ENCODE results near the gene DAP3. TPM values are rescaled to one million over a fixed set of nuclear protein-coding genes. Genes with fewer than 3 reads are reported as not detected.

DAP3 gene
- polyA plus RNA-seq, 2 of the 4 experiments (the other 2 are of a cell fraction) = 96.3 to 171 TPM

DNA sequence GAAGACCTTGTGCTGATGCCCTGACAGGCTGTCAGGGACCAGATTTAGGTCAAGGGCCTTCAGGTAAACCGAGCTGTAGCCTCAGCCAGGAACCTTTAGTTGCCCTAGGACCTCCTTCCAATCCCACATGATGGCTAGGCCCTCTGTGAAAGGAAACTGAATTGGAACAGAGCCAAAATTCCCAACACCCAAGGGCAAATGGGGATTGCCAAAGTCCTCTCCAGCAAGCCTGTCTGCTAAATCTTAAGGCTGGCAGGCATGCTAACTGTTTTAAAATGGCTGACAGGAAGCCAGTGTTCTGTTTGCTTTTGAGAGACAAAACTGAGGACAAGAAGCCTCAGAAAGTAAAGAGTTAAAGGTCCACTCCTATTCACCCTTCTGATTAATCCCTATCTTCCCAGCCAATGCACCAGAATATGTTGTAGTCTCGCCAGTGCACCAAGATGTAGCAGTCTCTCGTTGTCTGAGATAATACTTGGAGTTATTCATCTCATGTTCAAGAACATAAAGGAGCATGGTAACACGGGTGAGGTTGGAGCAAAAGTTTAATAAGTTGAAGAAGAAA is 43.8 kb upstream of the DAP3 start:
- ATAC-seq (no peak), DNase-seq (ENCODE audit: low read depth in 1 of 2, low spot score in 1 of 2) (no peak), FAIRE-seq (no peak)
- Histone ChIP-seq H3K9me3 (peaks cover 7% of the 10 kb centered on the region; the same call in 1 of the 3 replicates), H3K4me3 (no peak overlapping the region), H3K4me1 (peaks cover 60% of the 10 kb centered on the region), H3K27ac (peak overlapping the region; percentile 9 to 92; a peak in 4 of 6 replicates), H3K4me2 (peak overlapping the region; percentile 76; the same call in 2 of the 3 replicates)
- TF ChIP-seq, protein P1, sequence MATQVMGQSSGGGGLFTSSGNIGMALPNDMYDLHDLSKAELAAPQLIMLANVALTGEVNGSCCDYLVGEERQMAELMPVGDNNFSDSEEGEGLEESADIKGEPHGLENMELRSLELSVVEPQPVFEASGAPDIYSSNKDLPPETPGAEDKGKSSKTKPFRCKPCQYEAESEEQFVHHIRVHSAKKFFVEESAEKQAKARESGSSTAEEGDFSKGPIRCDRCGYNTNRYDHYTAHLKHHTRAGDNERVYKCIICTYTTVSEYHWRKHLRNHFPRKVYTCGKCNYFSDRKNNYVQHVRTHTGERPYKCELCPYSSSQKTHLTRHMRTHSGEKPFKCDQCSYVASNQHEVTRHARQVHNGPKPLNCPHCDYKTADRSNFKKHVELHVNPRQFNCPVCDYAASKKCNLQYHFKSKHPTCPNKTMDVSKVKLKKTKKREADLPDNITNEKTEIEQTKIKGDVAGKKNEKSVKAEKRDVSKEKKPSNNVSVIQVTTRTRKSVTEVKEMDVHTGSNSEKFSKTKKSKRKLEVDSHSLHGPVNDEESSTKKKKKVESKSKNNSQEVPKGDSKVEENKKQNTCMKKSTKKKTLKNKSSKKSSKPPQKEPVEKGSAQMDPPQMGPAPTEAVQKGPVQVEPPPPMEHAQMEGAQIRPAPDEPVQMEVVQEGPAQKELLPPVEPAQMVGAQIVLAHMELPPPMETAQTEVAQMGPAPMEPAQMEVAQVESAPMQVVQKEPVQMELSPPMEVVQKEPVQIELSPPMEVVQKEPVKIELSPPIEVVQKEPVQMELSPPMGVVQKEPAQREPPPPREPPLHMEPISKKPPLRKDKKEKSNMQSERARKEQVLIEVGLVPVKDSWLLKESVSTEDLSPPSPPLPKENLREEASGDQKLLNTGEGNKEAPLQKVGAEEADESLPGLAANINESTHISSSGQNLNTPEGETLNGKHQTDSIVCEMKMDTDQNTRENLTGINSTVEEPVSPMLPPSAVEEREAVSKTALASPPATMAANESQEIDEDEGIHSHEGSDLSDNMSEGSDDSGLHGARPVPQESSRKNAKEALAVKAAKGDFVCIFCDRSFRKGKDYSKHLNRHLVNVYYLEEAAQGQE (IDR thresholded peaks at IDR 0.05) = no peak
- TF ChIP-seq RFX5 (IDR thresholded peaks at IDR 0.05) (no peak), TP53 (CRISPR knock-in tag; IDR thresholded peaks at IDR 0.05) (no peak), CHD2 (IDR thresholded peaks at IDR 0.05; ENCODE audit: low read length, partially characterized antibody) (no peak), MYC (IDR thresholded peaks at IDR 0.05; ENCODE audit: borderline replicate concordance, low read length) (no peak), JUNB (IDR thresholded peaks at IDR 0.05) (no peak), EP300 (IDR thresholded peaks at IDR 0.05) (no peak), SREBF2 (IDR thresholded peaks at IDR 0.05) (no peak), BHLHE40 (IDR thresholded peaks at IDR 0.05; ENCODE audit: low read depth, low read length) (no peak), FOSB (CRISPR knock-in tag; IDR thresholded peaks at IDR 0.05) (no peak), CBX8 (IDR thresholded peaks at IDR 0.05) (no peak), HOXB5 (CRISPR knock-in tag; IDR thresholded peaks at IDR 0.05) (no peak), POLR2AphosphoS2 (conservative IDR thresholded peaks at IDR 0.05; ENCODE audit: low read length) (no peak)
- TF ChIP-seq, protein P2, sequence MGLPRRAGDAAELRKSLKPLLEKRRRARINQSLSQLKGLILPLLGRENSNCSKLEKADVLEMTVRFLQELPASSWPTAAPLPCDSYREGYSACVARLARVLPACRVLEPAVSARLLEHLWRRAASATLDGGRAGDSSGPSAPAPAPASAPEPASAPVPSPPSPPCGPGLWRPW (IDR thresholded peaks at IDR 0.05) = no peak
- TF ChIP-seq, protein P3, sequence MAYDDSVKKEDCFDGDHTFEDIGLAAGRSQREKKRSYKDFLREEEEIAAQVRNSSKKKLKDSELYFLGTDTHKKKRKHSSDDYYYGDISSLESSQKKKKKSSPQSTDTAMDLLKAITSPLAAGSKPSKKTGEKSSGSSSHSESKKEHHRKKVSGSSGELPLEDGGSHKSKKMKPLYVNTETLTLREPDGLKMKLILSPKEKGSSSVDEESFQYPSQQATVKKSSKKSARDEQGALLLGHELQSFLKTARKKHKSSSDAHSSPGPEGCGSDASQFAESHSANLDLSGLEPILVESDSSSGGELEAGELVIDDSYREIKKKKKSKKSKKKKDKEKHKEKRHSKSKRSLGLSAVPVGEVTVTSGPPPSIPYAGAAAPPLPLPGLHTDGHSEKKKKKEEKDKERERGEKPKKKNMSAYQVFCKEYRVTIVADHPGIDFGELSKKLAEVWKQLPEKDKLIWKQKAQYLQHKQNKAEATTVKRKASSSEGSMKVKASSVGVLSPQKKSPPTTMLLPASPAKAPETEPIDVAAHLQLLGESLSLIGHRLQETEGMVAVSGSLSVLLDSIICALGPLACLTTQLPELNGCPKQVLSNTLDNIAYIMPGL (CRISPR knock-in tag; IDR thresholded peaks at IDR 0.05; ENCODE audit: borderline replicate concordance) = no peak
- TF ChIP-seq, protein P4, sequence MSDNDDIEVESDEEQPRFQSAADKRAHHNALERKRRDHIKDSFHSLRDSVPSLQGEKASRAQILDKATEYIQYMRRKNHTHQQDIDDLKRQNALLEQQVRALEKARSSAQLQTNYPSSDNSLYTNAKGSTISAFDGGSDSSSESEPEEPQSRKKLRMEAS (IDR thresholded peaks at IDR 0.05) = no peak
- TF ChIP-seq, protein P5, sequence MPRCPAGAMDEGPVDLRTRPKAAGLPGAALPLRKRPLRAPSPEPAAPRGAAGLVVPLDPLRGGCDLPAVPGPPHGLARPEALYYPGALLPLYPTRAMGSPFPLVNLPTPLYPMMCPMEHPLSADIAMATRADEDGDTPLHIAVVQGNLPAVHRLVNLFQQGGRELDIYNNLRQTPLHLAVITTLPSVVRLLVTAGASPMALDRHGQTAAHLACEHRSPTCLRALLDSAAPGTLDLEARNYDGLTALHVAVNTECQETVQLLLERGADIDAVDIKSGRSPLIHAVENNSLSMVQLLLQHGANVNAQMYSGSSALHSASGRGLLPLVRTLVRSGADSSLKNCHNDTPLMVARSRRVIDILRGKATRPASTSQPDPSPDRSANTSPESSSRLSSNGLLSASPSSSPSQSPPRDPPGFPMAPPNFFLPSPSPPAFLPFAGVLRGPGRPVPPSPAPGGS (IDR thresholded peaks at IDR 0.05) = no peak
- WGBS (ENCODE audit: missing lambda C conversion rate) = 74% methylated on average over 4 of the region's 4 CpGs
- CTCF ChIA-PET = interaction anchor here (1.2 to 4.9 kb wide), 2 partner anchors 52 to 394 kb away, joined by 5 to 29 read pairs; no protein-coding TSS in a partner anchor
- POLR2A ChIA-PET = no interaction called here

DNA sequence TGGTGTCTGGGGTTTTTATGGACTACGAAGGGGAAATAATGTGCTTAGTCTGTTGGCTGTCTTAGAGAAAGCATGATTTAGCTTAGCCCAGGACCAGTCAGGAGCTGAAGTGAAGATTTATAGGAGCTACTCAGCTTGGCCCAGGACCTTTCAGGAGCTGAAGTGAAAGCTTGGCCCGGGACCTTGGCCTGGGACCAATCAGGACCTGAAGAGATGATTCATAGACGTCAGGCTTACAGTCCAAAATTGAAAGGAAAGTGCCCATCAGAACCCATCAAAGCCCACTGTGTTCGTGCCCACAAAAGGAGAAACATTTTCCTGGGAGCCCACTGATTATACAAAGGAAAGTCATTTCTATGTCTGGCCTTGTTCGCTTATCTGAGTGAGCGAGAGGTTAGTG is 43.2 kb upstream of the DAP3 start:
- ATAC-seq (no peak), DNase-seq (ENCODE audit: low read depth in 1 of 2, low spot score in 1 of 2) (no peak), FAIRE-seq (no peak)
- no peak overlapping the region for H3K4me3 ChIP-seq
- H3K4me1 ChIP-seq = peaks cover 66% of the 10 kb centered on the region
- ChIA-PET CTCF (interaction anchor here (1.2 to 4.9 kb wide), 3 partner anchors 53 to 438 kb away, joined by 5 to 29 read pairs (median 10); partner anchors contain the start of gene THBS3), POLR2A (no interaction called here)
- TF ChIP-seq, protein P5 (IDR thresholded peaks at IDR 0.05) = no peak
- no peak for TF ChIP-seq ZSCAN20 (CRISPR knock-in tag; IDR thresholded peaks at IDR 0.05)
- TF ChIP-seq HEYL (CRISPR knock-in tag; IDR thresholded peaks at IDR 0.05) = no peak
- no peak for TF ChIP-seq CBX8 (IDR thresholded peaks at IDR 0.05)
- no peak for TF ChIP-seq RCOR1 (IDR thresholded peaks at IDR 0.05; ENCODE audit: low read depth, low read length)
- no peak for TF ChIP-seq NPAS2 (CRISPR knock-in tag; IDR thresholded peaks at IDR 0.05; ENCODE audit: borderline replicate concordance)
- TF ChIP-seq, protein P2 (IDR thresholded peaks at IDR 0.05) = no peak
- TF ChIP-seq, protein P6, sequence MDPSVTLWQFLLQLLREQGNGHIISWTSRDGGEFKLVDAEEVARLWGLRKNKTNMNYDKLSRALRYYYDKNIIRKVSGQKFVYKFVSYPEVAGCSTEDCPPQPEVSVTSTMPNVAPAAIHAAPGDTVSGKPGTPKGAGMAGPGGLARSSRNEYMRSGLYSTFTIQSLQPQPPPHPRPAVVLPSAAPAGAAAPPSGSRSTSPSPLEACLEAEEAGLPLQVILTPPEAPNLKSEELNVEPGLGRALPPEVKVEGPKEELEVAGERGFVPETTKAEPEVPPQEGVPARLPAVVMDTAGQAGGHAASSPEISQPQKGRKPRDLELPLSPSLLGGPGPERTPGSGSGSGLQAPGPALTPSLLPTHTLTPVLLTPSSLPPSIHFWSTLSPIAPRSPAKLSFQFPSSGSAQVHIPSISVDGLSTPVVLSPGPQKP (IDR thresholded peaks at IDR 0.05; ENCODE audit: low read depth, low read length) = no peak
- TF ChIP-seq, protein P7, sequence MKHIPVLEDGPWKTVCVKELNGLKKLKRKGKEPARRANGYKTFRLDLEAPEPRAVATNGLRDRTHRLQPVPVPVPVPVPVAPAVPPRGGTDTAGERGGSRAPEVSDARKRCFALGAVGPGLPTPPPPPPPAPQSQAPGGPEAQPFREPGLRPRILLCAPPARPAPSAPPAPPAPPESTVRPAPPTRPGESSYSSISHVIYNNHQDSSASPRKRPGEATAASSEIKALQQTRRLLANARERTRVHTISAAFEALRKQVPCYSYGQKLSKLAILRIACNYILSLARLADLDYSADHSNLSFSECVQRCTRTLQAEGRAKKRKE (CRISPR knock-in tag; IDR thresholded peaks at IDR 0.05; ENCODE audit: low read depth) = no peak
- H3K9me3 ChIP-seq = peaks cover 7% of the 10 kb centered on the region; the same call in 1 of the 3 replicates
- WGBS (ENCODE audit: missing lambda C conversion rate) = 67% methylated on average over 6 of the region's 6 CpGs
- H3K27ac ChIP-seq = peak overlapping the region; percentile 9 to 92; a peak in 4 of 6 replicates
- peak overlapping the region; percentile 76 for H3K4me2 ChIP-seq
